Measurements from ENCODE around the gene CAPZB.
"Not testable (repeated sequence)": the region's sequence is repeated elsewhere in the genome, so short reads cannot be mapped to it uniquely, and the experiment has no call there.

CAPZB gene

DNA sequence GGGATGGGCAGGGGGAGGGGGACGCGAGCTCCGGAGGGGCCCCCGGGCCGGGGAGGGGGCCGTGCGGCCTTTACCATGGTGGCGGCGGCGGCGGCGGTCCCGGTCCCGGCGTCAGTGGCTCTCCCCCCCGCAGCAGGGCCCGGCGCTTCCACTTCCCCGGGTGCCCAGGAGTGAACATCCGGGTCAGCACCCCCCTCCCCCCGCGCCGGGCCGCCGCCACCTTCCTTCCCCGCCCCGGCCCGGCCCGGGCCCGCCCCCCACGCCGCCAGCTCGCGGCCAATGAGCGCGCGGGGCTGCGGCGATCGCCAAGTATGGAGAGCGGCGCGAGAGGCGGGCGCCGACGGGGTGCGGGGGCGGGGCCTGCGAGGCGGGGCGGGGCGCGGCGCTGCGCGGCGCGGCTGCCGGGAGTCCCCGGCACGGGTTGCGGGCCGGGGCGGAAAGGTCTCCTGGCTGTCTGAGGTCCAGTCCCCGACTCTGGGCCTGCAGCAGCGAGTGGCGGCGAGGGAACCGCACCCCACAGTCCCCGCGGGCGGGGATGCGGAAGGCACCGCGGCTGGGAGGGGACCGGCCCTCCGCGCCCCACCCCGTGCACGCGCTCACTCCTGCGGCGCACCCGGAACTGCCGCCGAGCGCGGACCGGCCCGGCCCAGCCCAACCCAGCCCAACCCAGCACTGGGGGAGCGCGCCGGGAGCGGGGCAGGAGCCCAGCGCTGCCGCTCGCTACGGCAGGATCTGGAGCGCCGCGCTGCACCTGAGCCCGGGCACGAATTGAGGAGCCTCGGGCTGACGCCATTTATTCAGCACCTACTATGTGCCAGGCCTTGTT lies at the start of gene CAPZB:
TSS of gene CAPZB (minus strand) at position 178 of the 826 bp plus-strand sequence. CDS start at position 77, 101 bp downstream.
- peak; percentile 90 to 94 for DNase-seq (ENCODE audit: low read depth in 2 of 2)

DNA sequence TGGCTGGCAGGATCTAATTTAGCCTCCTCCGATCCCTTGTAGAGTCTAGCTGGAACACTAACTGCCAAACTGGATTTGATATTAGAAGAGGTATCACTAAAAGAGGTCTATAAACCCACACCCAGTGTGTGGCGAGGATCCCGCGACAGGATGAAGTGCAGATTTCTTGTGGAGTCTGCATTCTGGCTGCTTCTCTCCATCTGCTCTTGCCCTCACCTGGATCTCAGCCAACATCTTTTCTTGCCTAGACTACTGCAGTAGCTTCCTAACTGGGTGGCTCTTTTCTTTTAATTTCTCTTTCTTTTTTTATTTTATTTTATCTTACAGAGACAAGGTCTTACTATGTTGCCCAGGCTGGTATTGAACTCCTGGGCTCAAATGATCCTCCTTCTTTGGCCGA lies 48.9 kb upstream of the CAPZB start:
- DNase-seq (ENCODE audit: low read depth in 2 of 2), result no peak

DNA sequence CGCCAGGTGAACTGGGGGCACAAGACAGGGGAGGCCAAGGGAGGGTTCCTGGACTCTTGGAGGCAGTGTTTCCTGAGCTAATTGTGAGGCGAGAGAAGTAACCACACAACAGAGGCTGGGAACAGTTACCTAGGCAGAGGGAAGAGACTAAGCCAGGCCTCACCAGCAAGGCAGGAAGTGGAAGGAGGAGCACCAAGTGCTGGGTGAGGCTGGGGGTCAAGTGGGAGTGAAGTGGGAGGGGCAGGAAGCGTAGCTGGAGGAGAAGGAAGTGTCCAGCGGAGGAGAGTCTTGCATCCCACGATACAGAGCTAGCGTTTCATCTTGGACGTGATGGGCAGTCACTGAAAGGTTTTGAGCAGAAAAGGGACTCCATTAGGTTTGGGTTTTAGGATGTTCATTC lies 48.3 kb upstream of the CAPZB start:
- no peak for DNase-seq (ENCODE audit: low read depth in 2 of 2)

DNA sequence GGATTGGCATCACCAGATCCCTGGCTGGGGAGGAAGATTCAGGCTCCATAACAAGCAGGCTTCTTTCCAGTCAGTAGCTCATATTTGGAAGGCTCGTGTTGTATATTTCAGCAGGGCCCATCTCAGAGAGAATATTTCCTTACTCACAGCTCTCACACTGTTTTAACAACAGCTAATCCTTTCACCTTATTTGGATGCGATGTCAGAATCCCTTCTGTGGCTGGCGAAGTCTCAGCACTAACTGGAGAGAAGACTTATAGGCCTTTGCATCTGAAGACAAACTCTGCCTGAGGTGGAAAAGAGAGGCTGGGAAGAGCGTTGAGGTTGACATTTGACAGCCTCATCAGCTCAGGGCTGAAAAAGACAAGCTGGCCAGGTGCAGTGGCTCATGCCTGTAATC lies 47.2 kb upstream of the CAPZB start:
- no peak for DNase-seq (ENCODE audit: low read depth in 2 of 2)

DNA sequence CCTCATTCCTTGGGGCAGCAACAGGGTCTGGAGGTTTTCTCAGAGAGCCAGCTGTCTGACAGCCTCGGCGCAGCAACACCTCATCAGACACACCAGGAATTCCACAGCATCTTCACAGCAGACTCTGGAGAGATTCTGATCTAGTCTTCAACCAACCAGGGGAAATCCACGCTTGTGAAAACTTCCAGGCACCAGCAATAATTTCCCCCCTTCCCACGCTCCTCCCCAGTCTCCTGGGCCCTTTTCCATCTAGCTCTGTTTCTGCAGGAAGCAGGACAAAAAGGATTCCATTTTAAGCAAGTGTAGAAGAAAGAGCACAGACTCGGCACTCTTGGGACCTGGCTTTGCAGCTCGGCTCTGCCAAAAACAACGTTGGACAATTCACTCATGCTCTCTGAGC lies 44.3 kb upstream of the CAPZB start:
- DNase-seq (ENCODE audit: low read depth in 2 of 2), result no peak

DNA sequence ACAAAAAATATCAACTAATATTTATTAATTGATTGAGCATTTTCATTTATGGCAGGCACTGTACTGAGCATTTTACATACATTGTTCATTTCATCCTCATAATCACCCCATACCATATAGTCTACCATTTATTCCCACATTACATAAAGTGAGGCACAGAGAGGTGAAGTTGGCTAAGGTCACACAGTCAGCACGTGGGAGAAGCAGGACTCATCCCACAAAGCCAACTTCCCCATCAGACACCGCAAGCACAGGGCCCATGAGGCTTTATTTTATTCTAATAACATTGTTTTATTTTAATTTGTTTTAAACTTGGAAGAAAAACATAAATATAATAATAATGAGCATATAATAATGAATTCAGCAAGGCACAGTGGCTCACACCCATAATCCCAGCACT lies 43.1 kb upstream of the CAPZB start:
- DNase-seq (ENCODE audit: low read depth in 2 of 2), result no peak

DNA sequence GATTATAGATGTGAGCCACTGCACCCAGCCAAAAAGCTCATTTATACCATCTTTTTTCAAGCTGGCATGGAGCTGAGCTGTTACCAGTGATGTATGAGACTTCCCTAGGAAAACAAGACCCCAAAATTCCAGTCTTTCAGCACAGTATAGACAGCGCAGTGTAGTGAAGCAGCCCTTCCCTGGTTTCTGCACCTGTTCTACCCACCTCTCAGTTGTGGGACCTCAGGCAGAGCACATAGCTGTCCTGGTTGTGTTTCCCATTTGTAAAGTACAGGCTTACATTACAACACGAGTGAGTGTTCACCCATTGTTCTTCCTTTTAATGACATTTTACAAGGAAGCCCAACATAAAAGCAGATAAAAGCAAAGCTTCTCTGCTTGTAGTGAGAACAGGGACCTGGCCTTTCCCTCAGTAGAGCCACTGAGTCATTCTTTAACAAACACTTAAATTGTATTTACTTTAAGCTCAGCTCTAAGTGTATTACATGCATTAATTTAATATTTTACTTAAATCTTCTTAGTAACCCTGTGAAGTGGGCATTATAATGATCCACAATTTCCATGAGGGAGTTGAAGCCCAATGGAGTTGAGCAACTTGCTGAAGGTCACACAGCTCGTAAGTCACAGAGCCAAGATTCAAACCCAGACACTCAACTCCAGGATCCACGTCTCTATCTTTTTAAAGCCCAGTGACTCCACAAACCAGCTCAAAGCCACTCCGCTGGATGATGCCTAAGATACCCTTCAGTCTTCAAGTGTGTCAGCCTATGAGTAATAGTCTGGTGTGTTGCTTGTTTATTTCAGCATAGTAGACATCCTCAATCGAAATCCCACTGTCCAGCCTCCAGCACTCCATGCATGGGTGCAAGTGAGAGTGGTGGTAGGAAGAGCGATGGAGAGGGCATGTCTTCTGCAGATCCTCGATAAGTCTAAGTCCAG lies 40.5 kb upstream of the CAPZB start:
- no peak for DNase-seq (ENCODE audit: low read depth in 2 of 2)

DNA sequence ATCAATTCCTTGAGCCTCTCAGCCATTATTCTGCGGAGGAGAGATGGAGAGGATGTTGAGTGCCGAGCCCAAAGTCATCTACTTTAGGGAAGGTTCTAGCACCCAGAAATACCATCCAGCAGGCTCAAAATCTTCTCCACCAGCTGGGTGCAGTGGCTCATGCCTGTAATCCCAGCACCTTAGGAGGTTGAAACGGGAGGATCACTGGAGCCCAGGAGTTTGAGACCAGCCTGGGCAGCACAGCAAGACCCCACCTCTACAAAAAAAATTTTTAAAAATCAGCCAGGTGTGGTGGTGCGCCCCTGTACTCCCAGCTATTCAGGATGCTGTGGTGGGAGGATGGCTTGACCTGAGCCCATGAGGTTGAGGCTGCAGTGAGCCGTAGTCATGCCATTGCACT lies 39.5 kb upstream of the CAPZB start:
- no peak for DNase-seq (ENCODE audit: low read depth in 2 of 2)

DNA sequence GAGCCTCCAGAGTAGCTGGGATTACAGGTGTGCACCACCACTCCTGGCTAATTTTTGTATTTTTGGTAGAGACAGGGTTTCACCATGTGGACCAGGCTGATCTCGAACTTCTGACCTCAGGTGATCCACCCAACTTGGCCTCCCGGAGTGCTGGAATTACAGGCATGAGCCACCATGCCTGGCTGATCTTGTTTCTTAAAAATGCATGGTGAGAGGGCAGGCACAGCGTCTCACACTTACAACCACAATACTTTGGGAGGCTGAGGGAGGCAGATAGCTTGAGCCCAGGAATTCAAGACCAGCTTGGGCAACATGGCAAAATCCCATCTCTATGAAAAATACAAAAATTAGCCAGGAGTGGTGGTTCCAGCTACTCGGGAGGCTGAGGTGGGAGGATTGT lies 37.2 kb upstream of the CAPZB start:
- not testable (repeated sequence) for DNase-seq (ENCODE audit: low read depth in 2 of 2)

DNA sequence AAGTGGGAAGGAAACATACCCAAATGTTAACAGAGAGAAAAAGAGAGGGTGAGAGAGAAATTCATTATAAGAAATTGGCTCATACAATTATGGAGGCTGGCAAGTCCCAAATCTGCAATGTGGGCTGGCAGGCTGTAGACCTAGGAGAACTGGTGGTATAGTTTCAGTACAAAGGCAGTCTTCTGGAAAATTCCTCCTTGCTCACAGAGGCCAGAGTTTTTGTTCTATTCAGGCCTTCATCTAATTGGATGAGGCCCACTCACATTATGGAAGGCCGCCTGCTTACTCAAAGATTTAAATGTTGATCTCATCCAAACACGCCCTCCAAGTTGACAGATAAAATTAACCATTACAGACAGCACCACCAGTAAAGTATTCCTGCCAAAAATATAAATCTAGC lies 36.1 kb upstream of the CAPZB start:
- no peak for DNase-seq (ENCODE audit: low read depth in 2 of 2)

DNA sequence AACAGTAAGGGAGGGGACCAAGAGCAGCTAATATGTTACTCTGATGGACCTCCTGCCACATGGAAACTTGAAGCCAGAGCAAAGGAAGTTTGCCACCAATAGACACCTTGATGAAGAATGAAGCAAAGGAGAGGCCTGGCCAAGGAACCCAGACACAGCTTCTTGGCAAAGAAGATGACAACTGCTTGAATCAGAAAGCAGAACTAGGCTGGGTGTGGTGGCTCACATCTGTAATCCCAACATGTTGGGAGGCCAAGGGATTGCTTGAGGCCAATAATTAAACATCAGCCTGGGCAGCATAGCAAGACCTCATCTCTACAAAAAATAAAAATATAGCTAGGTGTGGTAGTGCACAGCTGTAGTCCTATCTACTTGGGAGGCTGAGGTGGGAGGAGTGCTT lies 31.7 kb upstream of the CAPZB start:
- no peak for DNase-seq (ENCODE audit: low read depth in 2 of 2)

DNA sequence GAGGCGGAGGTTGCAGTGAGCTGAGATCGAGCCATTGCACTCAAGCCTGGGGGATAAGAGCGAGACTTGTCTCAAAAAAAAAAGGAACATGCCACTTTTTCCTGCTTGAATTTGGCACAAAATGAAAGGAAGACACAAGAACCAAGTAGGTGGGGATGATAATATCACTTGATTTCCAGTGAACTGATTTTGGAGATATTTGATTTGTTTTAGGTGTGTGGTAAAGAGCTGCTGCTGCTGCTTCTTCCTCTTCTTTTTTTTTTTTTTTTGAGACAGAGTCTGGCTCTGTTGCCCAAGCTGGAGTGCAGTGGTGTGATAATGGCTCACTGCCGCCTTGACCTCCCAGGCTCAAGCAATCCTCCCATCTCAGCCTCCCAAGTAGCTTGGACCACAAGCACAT lies 29.9 kb upstream of the CAPZB start:
- DNase-seq (ENCODE audit: low read depth in 2 of 2), result no peak

DNA sequence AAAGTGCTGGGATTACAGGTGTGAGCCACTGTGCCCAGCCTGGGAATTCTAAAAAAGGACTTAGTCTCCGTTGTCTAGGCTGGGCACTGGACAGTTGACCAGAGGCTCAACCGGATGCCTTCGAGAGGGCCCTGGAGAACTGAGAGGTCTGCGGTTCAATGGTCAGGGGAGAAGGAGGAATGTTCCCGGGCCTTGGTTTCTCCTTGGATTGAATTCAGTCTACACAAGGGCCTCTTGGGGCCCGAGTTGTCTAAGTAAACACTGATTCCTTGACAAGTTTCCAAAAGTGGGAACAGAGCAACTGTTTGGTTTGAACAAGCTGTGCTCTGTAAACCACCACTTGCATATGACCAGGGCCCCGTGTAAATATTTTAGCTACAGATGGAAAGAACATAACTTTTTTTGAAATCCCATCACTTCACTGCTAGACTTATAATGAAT lies 29.1 kb upstream of the CAPZB start:
- no peak for DNase-seq (ENCODE audit: low read depth in 2 of 2)

DNA sequence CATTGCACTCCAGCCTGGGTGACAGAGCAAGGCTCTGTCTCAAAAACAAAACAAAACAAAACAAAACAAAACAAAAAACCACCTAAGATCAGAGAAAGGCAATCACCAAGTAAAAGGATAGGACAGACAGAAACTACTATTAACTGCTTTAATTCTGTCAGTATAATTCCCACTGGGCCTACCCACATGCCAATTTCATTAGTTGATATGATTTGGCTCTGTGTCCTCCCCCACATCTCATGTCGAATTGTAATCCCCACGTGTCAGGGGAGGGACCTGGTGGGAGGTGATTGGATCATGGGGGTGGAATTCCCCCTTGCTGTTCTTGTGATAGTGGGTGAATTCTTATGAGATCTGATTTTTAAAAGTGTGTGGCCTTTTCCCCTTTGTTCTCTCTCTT lies 27.2 kb upstream of the CAPZB start:
- DNase-seq (ENCODE audit: low read depth in 2 of 2), result no peak

DNA sequence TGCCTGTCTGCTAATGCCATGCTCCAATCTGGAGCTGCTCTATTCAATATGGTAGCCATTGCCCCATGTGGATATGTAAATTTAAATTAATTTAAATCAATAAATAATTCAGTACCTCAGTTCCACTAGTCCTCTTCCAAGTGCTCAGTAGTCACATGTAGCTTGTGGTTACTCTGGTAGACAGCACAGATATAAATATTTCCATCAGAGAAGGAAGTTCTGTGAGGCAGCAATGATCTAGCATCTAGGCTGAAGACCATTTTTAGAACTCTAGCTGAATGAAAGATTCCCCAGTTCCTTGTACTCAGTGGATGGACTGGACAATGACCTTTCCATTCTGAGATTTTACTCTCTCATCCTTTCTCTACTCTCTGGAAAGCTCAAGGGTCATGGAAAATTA lies 25.8 kb upstream of the CAPZB start:
- DNase-seq (ENCODE audit: low read depth in 2 of 2), result no peak

DNA sequence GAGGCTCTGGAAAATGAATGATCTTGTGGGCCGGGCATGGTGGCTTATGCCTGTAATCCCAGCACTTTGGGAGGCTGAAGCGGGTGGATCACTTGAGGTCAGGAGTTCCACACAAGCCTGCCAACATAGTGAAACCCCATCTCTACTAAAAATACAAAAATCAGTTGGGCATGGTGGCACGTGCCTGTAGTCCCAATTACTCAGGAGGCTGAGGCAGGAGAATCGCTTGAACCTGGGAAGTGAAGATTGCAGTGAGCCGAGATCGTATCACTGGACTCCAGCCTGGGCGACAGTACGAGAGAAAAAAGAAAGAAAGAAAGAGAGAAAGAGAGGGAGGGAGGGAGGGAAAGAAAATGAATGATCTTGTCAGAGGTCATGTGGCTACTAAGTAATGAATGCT lies 24.3 kb upstream of the CAPZB start:
- DNase-seq (ENCODE audit: low read depth in 2 of 2), result not testable (repeated sequence)

DNA sequence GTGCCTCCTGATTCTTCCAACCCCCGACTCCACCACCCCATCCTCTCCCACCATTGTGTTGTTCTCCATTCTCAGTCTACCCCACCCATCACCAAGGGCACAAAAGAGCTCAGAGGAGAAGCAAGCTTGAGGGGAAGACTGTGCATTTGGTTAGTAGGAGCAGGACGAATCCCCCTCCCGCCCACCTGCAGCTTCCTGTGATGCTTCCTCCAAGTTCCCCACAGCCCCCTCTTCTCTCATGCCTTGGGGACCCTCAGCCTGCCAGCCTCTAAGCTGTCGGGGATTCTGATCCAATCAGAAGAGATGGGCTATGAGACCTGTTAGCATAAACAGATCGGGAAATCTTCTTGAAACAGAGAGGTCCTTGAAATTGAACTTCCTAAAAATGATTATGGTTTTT lies 22.2 kb upstream of the CAPZB start:
- no peak for DNase-seq (ENCODE audit: low read depth in 2 of 2)

DNA sequence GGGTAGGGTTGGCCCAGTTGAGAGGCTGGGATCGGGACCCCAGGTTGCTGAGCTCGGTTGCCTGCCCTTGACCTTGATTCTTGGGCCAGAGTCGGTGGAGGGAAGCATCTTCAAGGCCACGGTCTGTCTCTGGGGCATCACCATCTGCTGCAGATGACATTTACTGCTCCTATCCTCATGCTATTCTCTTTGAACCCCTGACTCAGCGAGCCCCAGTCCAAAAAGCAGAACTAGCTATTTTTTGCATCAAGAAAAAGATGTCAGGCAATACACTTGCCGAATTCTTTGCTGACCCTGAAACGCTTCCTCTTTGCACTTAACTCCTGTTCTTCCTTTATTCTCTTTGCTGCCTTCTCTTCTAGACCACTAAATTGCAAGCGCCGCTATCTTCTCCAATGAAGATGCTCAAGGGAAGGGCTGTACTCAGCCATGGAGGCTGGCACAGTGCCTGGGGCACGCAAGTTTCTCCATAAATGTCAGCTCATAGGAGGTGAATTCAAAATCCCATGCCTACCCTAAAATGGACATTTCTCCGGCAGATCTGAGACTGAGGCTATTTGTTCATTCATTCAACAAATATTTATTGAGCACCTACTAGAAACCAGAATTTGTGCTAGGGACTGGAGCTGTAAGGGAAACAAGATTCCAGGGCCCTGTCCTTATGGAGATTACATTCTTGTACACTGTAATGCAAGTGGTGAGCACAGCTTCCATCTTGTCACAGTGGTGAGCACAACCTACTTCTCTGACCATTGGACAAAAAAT lies 20.5 kb upstream of the CAPZB start:
- no peak for DNase-seq (ENCODE audit: low read depth in 2 of 2)

DNA sequence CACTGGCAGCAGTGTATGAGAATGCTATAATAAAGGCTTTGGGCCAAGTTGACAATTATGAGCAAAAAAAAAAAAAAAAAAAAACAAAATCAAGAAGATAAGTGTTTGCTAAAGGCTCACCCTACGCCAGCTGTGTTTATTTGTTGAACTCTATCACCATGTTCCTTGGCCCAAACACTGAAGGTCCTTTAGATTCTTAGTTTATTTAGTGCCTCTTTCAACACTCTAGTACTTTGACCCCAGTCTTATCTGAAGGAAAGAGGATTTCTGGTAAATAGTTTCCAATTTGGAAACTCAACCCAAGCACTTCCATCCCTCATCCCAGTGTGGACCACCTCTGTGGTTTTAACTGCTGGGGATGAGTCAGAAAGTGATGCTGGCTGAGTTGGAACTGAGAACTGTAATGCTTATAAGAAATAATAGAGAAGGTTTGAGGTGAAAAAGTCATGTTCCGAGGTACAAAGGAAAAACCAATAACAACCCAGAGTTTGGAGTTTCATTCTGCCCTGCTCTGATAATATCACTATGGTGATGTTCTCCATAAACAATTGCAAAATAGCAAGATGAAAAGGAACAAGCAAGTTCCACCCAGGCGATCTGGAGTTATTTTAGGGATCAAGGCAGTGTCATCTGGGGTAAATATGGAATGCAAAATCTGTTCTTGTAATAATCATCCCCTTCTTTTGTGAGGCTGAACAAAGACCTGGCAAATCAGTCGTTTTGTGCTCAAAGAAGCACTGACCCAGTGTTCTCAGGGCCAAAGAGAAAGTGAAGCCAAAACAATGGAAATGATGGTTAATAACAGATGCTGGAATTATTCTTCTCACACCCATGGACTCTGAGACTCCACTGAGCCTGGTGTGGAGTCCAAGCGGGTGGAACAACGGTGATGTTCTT lies 19.7 kb upstream of the CAPZB start:
- no peak for DNase-seq (ENCODE audit: low read depth in 2 of 2)

DNA sequence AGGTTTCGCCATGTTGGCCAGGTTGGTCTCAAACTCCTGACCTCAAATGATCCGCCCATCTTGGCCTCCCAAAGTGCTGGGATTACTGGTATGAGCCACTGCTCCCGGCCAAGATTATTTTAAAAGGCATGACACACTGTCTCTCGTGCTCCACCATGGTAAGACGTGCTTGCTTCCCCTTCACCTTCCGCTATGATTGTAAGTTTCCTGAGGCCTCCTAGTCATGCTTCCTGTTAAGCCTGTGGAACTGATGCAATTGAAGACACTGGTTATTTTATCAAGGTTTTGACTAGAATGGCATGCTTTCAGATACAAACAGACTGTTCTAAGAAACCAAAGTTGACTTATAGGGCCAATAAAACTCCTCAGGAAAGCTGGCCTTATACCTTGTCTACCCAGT lies 16.9 kb upstream of the CAPZB start:
- not testable (repeated sequence) for DNase-seq (ENCODE audit: low read depth in 2 of 2)

DNA sequence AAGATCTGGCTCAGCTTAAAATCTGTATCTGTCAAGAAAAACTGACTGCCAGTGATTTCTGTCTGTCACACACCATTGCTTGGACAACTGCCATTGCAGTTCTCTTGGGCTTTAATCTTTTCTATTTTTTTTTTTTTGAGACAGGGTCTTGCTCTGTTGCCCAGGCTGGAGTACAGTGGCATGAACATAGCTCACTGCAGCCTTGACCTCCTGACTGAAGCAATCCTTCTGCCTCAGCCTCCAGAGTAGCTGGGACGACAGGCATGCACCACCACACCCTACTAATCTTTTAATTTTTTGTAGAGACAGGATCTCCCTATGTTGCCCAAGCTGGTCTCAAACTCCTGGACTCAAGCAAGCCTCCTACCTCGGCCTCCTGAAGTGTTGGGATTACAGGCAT lies 14.5 kb upstream of the CAPZB start:
- not testable (repeated sequence) for DNase-seq (ENCODE audit: low read depth in 2 of 2)

Measured in stimulated activated CD4-positive, alpha-beta T cell treated with anti-CD3 and anti-CD28 coated beads, Interleukin-1b, Interleukin-23, amount 100 ng/mL, for 1 hour (primary cell).